T-helper 2 cell (primary cell): ENCODE results near the gene TCTN1.

Source experiments
- DNase-seq, 5 experiments: peaks; one replicate each; pipeline versions ENCODE4 v3.0.0 to v3.0.0-alpha.2; 2012 to 2022

TCTN1 gene

DNA sequence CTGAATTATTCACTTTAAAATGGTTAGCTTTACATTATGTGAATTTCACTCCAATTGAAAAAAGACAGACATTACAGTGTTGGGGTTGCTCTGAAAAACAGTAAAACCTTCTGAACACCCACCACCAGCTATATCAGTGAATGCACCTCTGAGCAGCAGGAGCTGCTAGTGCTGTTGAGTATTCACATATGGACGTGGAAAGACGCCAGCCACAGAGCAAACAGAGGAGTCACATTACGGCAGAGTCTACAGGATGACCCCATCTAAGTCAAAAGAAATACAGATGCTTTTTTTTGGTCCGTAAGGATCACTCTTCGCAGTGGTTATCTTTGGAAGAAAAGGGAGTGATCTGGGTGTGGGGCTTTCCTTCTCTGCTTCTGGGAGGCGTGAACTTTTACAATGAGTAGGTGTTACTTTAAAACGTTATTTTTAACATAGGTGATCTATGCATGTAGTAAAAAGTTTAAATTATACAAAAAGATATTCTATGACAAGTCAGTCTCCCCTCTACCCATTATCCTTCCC is 70.4 kb downstream of the TCTN1 start:
- DNase-seq = no peak

DNA sequence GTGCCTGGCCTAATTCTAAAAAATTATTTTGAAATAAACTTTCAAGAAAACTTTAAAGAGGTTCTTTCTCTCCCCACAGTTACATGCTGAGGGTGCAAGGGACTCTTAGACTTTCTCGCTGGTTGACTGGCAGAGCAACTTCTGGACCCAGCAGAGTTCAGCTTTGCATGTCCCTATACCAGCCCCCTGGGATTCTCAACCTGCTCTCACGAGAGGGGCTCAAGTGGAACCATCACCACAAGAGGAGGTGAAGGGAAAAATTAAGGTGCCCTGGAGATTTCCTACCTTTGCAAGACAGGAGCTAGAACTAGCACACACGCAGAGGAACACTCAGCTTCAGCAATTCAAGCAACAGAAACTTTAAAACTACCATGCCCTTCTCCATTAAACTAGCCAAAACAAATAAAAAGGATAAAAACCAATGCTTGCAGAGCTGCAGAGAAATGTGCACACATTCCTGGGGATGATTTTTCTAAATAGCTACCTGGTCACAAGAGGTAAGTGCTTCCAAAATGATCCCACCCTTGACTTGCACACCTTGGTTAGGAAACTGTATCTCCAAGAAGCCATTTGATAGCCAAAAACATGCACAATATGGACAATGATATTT is 72.5 kb downstream of the TCTN1 start:
- no peak for DNase-seq

DNA sequence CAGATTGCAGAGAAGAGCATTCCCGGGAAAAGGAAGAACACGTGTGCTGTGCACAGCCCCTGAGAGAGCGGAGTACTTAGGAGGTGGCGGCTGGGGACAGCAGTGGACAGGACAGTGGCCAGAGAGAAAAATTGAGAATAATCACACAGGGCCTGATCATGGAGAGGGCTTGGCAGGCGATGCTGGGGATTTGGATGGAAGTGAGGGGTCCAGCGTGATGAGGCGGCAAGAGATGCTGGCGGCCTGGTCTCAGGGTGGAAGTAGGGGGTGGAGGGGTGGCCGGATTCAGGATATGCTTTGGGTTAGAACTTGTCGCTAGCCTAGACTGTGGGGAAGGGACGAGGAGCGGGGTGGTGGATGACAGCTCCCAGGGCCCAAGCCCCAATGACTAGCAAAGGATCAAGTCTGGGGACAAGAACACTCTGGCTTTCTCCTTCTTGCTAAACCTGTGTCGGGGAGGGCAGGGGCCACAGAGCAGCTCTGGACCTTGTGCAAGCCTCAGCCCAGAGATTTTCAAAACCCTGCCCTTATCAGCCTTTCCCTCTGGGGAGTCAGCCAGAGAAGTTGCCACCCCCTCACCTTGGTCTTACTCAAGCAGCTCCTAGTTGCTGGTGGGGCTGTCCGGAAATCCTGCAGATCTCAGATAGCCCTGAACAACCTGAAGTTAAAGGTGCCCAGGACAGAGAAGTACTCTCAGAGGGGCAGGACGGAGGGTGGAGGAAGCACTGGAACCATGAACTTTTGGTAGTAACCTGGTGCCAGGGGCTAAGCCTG is 73.7 kb downstream of the TCTN1 start:
- DNase-seq = peak in 1 of 5 experiments; percentile 27

DNA sequence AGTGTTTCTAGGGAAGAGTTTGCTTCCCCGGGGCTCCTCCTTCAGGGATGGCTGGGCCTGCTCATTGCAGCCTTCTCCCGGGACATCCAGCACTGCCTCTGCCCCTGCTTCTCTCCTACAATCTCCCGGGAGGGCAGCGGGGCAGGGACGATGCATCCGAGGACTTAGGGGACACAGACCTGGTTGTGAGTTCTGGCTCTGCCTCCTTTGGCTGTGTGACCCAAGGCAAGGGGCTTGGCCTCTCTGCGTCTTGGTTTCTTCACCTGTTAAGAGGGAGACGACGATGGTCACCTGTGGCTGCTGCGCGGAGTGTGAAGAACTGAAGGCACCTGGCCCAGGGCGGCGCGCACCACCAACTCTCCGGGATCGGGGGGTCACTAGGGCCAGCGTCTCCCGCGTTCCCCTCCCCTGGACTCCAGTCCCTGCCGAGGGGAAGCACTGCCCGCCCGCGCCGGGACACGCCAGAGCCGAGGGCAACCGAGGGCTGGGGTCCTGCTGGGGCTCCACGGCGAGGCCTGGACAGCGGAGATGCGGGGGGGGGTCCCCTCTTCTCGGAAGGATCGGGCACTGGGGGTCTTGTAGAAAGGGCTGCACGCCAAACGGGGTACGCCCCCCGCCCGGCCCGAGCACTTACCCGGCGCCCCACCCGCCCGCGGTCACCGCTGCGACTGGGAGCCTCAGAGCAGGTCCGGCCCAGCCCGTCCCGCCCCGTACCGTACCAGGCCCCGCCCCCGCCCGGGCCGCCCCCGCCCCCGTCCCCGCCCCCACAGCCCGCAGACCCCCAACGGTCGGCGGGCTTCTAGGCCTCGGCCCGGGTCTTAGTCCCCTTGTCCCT is 74.7 kb downstream of the TCTN1 start, which contains the start of gene HVCN1:
Gene HVCN1 (minus strand): TSS at position 670 of the 835 bp plus-strand sequence. CDS start 5,870 bp downstream, outside the sequence.
- DNase-seq = peak in 4 of 5 experiments; percentile 14 to 39 (median 23)

DNA sequence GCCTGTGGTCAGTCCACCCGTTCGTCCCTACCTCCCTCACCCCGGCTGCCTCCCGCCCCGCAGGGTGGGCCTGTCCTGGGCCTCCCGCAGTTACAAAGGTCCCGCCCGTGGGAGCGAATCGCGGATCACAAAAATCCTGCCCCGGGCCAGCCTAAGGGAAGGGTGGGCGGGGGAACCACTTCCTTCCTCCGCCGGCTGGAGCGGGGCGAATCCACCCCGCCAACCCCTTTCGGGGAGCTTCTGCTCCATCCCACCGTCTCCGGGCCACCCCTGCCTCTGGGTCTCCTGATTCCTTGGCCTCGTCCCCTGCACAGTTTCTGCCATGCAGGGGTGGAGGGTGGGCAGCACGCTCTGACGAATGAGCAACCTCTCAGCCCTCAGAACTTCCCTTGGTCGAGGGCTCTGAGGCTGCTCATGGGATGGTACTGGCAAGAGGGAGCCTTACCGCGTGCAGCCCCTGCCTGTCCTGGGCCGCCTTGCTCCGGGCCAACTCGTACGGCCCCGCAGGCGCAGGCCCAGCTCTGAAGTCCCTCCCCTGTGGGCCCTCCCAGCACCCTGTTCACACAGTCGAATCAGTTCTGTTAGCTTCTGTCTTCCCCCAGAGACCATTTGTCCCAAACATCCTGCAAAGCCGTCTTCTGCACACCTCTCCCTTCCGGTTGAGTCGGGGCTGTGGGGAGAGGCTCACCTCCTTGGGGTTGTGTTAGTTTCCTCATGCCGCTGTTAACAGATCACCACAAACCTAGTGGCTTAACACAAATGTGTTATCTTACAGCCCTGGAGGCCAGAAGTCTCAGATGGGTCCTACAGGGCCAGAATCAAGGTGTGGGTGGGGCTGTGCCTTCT is 75.6 kb downstream of the TCTN1 start:
- DNase-seq = peak; percentile 13 to 83 (median 34)

DNA sequence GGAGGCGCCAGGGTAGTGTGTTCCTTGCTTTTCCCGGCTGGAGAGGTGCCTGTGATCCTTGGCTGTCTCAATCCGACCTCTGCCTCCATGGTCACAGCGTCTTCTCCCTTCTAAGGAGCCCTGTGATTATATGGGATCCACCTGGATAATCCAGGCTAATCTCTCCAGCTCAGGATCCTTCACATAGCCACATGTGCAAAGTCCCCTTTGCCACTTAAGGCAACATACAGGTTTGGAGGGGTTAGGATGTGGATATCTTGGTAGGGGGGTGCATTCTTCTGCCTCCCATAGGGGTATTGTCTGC is 76.2 kb downstream of the TCTN1 start:
- DNase-seq = no peak

DNA sequence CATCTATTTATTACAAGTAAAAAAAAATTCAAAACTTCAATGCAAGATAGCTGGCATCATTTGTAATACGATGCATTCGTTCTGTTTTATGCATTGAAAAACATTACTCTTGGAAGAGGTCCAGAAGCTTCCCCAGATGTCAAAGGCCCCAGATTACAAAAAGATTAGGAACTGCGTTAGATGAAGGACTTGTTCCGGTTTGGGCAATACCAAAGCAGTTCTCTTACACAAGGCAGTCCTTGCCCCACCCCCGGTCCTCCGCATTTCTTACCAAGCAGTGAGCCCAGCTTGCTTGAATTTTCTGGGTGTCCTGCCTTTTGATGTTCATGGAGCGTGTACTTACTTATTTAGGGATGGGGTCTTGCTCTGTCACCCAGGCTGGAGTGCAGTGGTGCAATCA is 79.8 kb downstream of the TCTN1 start:
- DNase-seq = no peak

DNA sequence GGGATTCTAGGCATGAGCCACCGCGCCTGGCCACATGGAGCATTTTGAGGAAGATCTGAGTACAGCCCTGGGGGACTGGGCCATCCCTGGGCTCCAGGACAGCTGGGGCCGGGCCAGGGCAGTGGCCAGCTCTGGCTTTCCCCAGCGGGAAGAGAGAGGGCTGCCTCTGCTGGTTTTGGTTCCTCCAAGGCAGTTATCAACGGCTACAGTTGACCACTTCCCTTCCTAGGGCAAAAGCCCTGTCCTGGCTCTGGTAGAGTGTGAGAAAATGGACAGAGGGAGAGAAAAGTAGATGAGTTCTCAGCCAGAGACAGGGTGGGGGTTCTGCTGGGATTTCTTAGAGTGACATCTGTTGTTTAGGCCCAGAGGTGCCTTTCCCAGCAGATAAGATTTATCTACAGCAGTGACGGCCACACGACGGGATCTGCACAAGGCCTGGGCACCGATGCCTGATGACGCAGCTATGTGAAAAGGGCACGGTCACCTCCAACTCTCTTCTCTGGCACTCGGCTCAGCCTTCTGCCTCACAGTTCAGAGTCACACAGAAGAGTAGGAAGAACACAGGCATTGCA is 80.5 kb downstream of the TCTN1 start:
- DNase-seq = no peak

DNA sequence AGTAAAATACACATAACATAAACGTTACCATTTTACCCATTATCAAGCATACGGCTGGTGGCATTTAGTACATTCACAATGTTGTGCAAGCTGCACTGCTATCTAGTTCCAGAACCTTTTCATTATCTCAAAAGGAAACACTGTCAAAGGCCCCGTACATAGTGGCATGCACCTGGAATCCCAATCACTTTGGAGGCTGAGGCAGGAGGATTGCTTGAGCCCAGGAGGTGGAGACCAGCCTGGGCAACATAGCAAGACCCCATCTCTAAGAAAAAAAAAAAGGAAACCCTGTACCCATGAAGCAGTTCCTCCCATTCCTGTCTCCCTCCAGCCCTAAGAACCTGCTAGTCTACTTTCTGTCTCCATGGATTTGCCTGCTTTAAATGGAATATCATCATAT is 82.4 kb downstream of the TCTN1 start:
- DNase-seq = no peak

DNA sequence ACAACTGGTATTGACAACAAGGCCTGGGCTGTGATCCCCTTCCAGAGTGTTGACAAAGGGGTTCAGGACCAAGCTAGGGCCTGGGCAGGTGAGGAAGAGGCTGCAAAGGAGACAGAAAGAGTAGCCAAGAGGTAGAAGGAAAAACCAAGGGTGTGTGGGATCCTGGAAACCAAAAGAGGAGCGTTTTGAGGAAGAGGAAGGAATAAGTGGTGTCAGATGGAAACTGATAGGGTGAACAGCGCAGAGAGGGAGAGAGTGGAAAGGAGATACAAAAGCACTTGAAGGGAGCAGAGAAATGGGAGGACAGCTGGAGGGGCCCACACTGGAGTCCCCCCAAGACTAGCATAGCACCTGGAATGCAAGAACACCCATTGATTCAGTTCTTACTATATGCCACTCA is 83.3 kb downstream of the TCTN1 start:
- DNase-seq = no peak

DNA sequence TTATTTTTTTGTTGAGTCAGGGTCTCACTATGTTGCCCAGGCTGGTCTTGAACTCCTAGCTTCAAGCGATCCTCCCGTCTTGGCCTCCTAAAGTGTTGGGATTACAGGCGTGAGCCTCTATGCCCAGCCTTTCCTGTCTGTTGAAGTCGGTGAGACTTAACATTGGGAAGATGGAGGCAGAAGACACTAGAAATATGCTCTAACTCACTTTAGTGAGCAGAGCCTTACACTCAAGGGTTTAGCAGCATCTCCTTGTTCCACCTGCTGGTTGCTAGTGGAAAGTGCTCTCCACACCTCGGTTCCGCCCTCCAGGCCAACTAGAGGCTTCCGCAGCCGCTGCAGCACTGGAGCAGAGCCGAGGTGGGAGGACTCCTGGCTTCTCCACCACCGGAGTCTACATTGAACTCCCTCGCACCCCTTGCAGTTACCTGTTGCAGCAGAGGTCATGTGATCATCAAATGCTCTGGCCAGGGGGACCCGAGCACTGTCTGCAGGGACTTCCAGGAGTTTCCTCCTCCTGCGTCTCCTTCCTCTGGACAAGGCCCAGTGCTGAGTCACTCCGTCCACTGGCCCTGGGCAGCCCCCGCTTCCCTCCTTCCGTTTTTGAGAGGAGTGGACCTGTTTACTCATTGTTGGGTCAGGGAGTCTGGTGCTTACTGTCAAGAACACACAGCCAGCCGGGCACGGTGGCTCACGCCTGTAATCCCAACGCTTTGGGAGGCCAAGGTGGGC is 84.4 kb downstream of the TCTN1 start:
- peak; percentile 32 to 92 (median 61) for DNase-seq
